Measurements from ENCODE around the gene CYP39A1.

CYP39A1 gene

DNA sequence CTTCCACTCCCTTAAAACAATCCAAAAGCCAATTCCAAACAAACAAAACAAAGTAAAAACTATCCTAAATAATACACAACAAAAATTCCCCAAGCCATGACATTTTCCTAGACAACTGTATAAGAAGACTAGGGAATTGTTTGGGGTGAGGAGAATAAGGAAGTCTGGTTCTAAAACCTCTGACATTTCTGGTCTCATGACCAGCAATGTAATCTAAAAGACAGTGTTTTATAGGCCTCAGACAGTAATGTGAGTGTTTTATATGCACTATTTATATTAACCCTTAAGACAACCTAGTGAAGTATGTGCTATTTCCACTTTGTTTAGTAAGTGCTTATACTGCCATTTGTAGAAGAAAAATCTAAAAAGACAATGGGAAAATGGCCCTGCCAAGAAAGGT is 148.4 kb downstream of the CYP39A1 start:
- H3K4me1 ChIP-seq (ENCODE audit: insufficient read depth, low read length, severe bottlenecking) = no peaks in the 10 kb centered on the region
- H4K20me1 ChIP-seq (ENCODE audit: insufficient read depth, low read length) = no peaks in the 10 kb centered on the region
- H3K4me2 ChIP-seq (ENCODE audit: low read length) = no peak overlapping the region
- H3K27me3 ChIP-seq (ENCODE audit: insufficient read depth, low read length) = no peaks in the 10 kb centered on the region
- no peak overlapping the region for H3K4me3 ChIP-seq (ENCODE audit: low read depth, low read length, poor library complexity, severe bottlenecking)
- no peak overlapping the region for H2AFZ ChIP-seq (ENCODE audit: low read length)
- no peaks in the 10 kb centered on the region for H3K79me2 ChIP-seq (ENCODE audit: insufficient read depth, low read length)
- H3K9ac ChIP-seq (ENCODE audit: low read length) = no peak overlapping the region
- H3F3A ChIP-seq (ENCODE audit: insufficient read depth, low read length) = no peaks in the 10 kb centered on the region
- H3K9me2 ChIP-seq (ENCODE audit: low read depth, low read length) = no peaks in the 10 kb centered on the region
- H3K9me3 ChIP-seq (ENCODE audit: low read length) = no peaks in the 10 kb centered on the region
- no peaks in the 10 kb centered on the region for H3K36me3 ChIP-seq (ENCODE audit: insufficient read depth, low read length)
- TF ChIP-seq, protein P1, sequence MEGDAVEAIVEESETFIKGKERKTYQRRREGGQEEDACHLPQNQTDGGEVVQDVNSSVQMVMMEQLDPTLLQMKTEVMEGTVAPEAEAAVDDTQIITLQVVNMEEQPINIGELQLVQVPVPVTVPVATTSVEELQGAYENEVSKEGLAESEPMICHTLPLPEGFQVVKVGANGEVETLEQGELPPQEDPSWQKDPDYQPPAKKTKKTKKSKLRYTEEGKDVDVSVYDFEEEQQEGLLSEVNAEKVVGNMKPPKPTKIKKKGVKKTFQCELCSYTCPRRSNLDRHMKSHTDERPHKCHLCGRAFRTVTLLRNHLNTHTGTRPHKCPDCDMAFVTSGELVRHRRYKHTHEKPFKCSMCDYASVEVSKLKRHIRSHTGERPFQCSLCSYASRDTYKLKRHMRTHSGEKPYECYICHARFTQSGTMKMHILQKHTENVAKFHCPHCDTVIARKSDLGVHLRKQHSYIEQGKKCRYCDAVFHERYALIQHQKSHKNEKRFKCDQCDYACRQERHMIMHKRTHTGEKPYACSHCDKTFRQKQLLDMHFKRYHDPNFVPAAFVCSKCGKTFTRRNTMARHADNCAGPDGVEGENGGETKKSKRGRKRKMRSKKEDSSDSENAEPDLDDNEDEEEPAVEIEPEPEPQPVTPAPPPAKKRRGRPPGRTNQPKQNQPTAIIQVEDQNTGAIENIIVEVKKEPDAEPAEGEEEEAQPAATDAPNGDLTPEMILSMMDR (IDR thresholded peaks at IDR 0.05; ENCODE audit: low read length) = no peak
- TF ChIP-seq EZH2 (IDR thresholded peaks at IDR 0.05; ENCODE audit: borderline replicate concordance, low read length) = no peak
- H3K27ac ChIP-seq (ENCODE audit: low read depth, low read length, poor library complexity, severe bottlenecking) = no peak overlapping the region

DNA sequence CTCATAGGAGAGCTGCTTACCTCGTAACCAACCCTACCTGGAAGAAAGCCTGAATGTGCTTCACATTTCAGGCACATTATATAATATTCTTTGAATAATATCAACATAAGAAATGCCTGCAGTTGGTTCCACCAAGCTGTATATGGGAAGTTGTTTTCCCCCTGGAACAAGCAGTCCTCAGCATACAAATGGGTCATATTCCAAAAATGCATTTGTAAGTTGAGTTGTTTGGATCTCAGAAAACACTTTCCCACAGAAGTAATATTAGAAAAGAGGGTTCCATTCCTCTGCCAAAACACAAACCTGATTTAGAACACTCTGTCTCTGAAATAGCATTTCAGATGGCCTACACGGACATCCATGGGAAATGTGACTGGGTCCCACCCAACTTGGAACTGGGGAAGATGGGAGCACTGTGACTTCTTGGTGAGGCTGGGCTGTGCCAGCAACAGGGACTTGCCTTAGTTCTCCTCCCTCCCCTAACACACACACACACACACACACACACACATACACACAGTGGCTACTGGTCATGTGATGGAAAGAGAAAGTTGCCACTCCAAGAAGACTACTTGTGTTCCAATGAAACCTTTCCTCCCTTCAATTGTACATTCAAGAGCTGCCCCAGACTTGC is 150.0 kb downstream of the CYP39A1 start:
- no peak overlapping the region for H3K27ac ChIP-seq (ENCODE audit: low read depth, low read length, poor library complexity, severe bottlenecking)
- H3K4me2 ChIP-seq (ENCODE audit: low read length) = no peak overlapping the region
- H3K9me3 ChIP-seq (ENCODE audit: low read length) = no peaks in the 10 kb centered on the region
- TF ChIP-seq, protein P1 (IDR thresholded peaks at IDR 0.05; ENCODE audit: low read length) = no peak
- TF ChIP-seq EZH2 (IDR thresholded peaks at IDR 0.05; ENCODE audit: borderline replicate concordance, low read length) = no peak
- H3K36me3 ChIP-seq (ENCODE audit: insufficient read depth, low read length) = no peaks in the 10 kb centered on the region
- H4K20me1 ChIP-seq (ENCODE audit: insufficient read depth, low read length) = no peaks in the 10 kb centered on the region
- H3K9me2 ChIP-seq (ENCODE audit: low read depth, low read length) = no peaks in the 10 kb centered on the region
- no peak overlapping the region for H3K9ac ChIP-seq (ENCODE audit: low read length)
- no peaks in the 10 kb centered on the region for H3K27me3 ChIP-seq (ENCODE audit: insufficient read depth, low read length)
- H2AFZ ChIP-seq (ENCODE audit: low read length) = no peak overlapping the region
- H3F3A ChIP-seq (ENCODE audit: insufficient read depth, low read length) = no peaks in the 10 kb centered on the region
- H3K79me2 ChIP-seq (ENCODE audit: insufficient read depth, low read length) = no peaks in the 10 kb centered on the region
- no peaks in the 10 kb centered on the region for H3K4me1 ChIP-seq (ENCODE audit: insufficient read depth, low read length, severe bottlenecking)
- no peak overlapping the region for H3K4me3 ChIP-seq (ENCODE audit: low read depth, low read length, poor library complexity, severe bottlenecking)

DNA sequence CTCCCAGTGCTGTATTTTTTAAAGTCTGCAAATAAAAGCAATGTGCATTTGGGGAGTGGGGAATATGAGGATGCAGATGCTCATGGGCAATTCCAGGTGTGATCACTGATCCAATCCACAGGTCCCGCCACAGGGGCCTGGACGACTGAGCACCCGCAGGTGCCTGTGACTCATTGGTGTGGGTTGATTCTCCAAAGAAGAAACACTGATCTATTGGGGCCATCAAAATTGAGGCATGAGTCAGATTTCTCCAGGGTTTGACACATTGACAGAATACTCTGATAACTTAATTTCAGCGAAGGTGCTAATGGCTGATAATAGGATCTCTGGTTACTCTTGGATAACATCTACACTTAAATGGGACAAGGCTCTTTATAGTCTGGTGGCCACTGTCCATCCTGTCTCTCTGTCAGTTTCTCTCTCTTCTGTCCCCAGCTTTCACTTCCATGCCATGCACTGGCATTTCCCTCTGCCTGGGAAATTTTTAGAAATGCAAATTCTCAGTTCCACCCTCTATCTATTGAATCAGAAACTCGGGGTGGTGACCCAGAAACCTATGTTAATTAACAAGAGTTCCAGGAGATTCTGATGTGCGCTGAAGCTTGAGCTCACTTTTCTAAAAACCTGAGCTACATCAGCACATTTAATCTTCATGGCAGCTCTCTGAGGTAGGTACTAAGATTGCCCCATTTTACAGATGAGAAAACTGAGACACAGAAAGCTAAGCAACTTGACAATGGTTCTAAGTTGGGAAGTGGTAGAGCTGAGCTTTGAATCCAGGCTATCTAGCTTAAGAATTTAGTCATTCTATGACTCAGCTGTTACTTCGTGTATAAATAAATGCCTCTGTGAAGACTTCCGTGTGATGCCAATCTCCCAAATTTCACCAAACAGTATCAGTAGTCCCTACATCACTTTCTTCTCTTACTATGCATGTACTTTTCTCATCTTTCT is 151.2 kb downstream of the CYP39A1 start:
- H3F3A ChIP-seq (ENCODE audit: insufficient read depth, low read length) = no peaks in the 10 kb centered on the region

More for the DNA sequence above, 151.2 kb downstream of the CYP39A1 start:
- Histone ChIP-seq H3K27ac (ENCODE audit: low read depth, low read length, poor library complexity, severe bottlenecking) (no peak overlapping the region), H3K4me2 (ENCODE audit: low read length) (no peak overlapping the region), H3K4me3 (ENCODE audit: low read depth, low read length, poor library complexity, severe bottlenecking) (no peak overlapping the region), H2AFZ (ENCODE audit: low read length) (no peak overlapping the region), H4K20me1 (ENCODE audit: insufficient read depth, low read length) (no peaks in the 10 kb centered on the region), H3K79me2 (ENCODE audit: insufficient read depth, low read length) (no peaks in the 10 kb centered on the region), H3K36me3 (ENCODE audit: insufficient read depth, low read length) (no peaks in the 10 kb centered on the region), H3K9me2 (ENCODE audit: low read depth, low read length) (no peaks in the 10 kb centered on the region), H3K4me1 (ENCODE audit: insufficient read depth, low read length, severe bottlenecking) (no peaks in the 10 kb centered on the region), H3K9me3 (ENCODE audit: low read length) (no peaks in the 10 kb centered on the region), H3K9ac (ENCODE audit: low read length) (no peak overlapping the region), H3K27me3 (ENCODE audit: insufficient read depth, low read length) (no peaks in the 10 kb centered on the region)
- no peak for TF ChIP-seq EZH2 (IDR thresholded peaks at IDR 0.05; ENCODE audit: borderline replicate concordance, low read length)
- TF ChIP-seq, protein P1 (IDR thresholded peaks at IDR 0.05; ENCODE audit: low read length) = no peak

Data from OCI-LY1 (cell line).